Tibial artery (tissue), 4 donors: ENCODE results near the gene UBAP1L.

ENCODE experiments used
- DNase-seq, 2 donors: peaks; one replicate each; pipeline ENCODE4 v3.0.0-alpha.2; 2019
- H3K27ac ChIP-seq, 2 donors: fragments of 200-600 bp; sonication (generic) in 1 of 2; 1 replicate in 1 of 2; 2 replicates in 1 of 2; pipeline ENCODE4 v1.5.1; 2018 to 2019; ENCODE audit warnings: mild to moderate bottlenecking in 1 of 2
- H3K27me3 ChIP-seq, 2 donors: fragments of 200-600 bp; sonication (generic) in 1 of 2; one replicate each; pipeline versions ENCODE4 v1.5.1 to v1.6.0; 2016 to 2019
- H3K36me3 ChIP-seq, 3 donors: fragments of 200-600 bp; sonication (generic) in 2 of 3; one replicate each; pipeline ENCODE4 v1.5.1; 2016 to 2019; ENCODE audit warnings: mild to moderate bottlenecking in 2 of 3
- H3K4me1 ChIP-seq, 4 donors: fragments of 200-600 bp; sonication (generic) in 2 of 4; 1 replicate in 3 of 4; 2 replicates in 1 of 4; pipeline ENCODE4 v1.5.1; 2016 to 2019
- H3K4me3 ChIP-seq, 2 donors: fragments of 200-600 bp; sonication (generic) in 1 of 2; 1 replicate in 1 of 2; 2 replicates in 1 of 2; pipeline ENCODE4 v1.5.1; 2018 to 2019; ENCODE audit warnings: mild to moderate bottlenecking in 2 of 2
- H3K9me3 ChIP-seq, 3 donors: fragments of 200-600 bp; sonication (generic) in 1 of 3; one replicate each; pipeline ENCODE4 v1.5.1; 2016 to 2019
- intact Hi-C: fragments of 100-400 bp; cut with DNase I; formaldehyde crosslinking; loops from one replicate; pipeline ENCODE4 v1.15.0; 2023; ENCODE audit warnings: low total_unique reads
- TF ChIP-seq, protein P1 (sequence below), 2 experiments: fragments of 200-600 bp in 1 of 2; fragments of 450-650 bp in 1 of 2; IDR thresholded peaks; one replicate each; pipeline ENCODE4 v1.5.1; 2017 to 2019; ENCODE audit warnings: antibody characterized with exemption in 2 of 2, mild to moderate bottlenecking in 1 of 2, moderate library complexity in 1 of 2

UBAP1L gene

DNA sequence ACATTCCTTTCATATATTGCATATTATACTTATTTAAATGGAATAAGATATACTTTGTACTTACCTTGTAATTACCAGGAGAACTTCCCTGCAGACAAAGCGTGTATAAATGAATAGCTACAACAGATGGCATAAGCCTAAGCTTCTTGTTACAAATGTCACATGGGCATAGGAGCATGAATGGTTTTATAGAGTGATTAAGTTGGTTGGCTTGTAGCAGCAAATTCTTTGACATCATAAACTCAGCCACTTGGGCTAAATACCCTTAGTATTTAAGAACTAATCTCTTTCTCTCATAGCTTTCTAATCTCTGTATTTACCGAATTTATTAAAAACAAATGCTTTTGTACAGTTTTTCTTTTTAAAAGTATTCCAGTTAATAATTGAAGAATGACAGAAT lies at the start of gene UBAP1L:
TSS of gene UBAP1L (minus strand) at position 115 of the 400 bp plus-strand sequence. CDS start 8,985 bp downstream, outside the sequence.
- TF ChIP-seq, protein P1, sequence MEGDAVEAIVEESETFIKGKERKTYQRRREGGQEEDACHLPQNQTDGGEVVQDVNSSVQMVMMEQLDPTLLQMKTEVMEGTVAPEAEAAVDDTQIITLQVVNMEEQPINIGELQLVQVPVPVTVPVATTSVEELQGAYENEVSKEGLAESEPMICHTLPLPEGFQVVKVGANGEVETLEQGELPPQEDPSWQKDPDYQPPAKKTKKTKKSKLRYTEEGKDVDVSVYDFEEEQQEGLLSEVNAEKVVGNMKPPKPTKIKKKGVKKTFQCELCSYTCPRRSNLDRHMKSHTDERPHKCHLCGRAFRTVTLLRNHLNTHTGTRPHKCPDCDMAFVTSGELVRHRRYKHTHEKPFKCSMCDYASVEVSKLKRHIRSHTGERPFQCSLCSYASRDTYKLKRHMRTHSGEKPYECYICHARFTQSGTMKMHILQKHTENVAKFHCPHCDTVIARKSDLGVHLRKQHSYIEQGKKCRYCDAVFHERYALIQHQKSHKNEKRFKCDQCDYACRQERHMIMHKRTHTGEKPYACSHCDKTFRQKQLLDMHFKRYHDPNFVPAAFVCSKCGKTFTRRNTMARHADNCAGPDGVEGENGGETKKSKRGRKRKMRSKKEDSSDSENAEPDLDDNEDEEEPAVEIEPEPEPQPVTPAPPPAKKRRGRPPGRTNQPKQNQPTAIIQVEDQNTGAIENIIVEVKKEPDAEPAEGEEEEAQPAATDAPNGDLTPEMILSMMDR (IDR thresholded peaks at IDR 0.05), result no peak
- no peak within 1 kb of the TSS for H3K4me3 ChIP-seq
- no peak for DNase-seq
- H3K27ac ChIP-seq, result no peak within 1 kb of the TSS
- H3K36me3 ChIP-seq, result peaks cover 54 to 89% (median 58%) of the 10 kb centered on the region in 3 donors
- H3K4me1 ChIP-seq, result no peaks in the 10 kb centered on the region
- no peaks in the 10 kb centered on the region for H3K27me3 ChIP-seq
- no peaks in the 10 kb centered on the region for H3K9me3 ChIP-seq
- intact Hi-C loops, result no loop called here

DNA sequence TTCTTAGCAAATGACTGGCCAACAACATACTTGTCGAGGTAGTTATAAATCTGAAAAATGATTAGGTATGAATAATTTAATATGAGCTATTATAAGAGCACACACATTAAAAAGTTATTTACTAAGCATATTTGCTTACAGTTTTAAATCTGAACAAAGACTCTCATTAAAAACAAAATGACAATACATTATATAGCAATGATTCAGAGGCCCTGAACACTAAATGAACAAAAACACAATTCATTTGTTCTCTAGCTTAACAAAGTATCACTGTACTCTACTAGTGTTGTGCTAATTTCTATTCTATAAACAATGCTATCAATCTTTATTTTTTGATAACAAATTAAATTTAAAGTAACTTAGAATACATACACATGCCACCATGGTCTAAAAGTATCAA lies 49.1 kb upstream of the UBAP1L start:
- Histone ChIP-seq H3K36me3 (peaks cover 32 to 56% (median 39%) of the 10 kb centered on the region in 3 donors), H3K4me3 (no peak overlapping the region), H3K9me3 (no peaks in the 10 kb centered on the region), H3K27ac (no peak overlapping the region), H3K27me3 (no peaks in the 10 kb centered on the region), H3K4me1 (no peaks in the 10 kb centered on the region)
- no peak for DNase-seq
- TF ChIP-seq, protein P1 (IDR thresholded peaks at IDR 0.05), result no peak
- intact Hi-C loops, result no loop called here

GRCh38 chr15:65163041-65163440 lies 48.0 kb upstream of the UBAP1L start:
- Histone ChIP-seq H3K27me3 (no peaks in the 10 kb centered on the region), H3K4me3 (no peak overlapping the region), H3K27ac (no peak overlapping the region), H3K9me3 (no peaks in the 10 kb centered on the region), H3K36me3 (peaks cover 37 to 59% (median 45%) of the 10 kb centered on the region in 3 donors), H3K4me1 (no peaks in the 10 kb centered on the region)
- TF ChIP-seq, protein P1 (IDR thresholded peaks at IDR 0.05), result no peak
- intact Hi-C loops, result no loop called here
- no peak for DNase-seq

DNA sequence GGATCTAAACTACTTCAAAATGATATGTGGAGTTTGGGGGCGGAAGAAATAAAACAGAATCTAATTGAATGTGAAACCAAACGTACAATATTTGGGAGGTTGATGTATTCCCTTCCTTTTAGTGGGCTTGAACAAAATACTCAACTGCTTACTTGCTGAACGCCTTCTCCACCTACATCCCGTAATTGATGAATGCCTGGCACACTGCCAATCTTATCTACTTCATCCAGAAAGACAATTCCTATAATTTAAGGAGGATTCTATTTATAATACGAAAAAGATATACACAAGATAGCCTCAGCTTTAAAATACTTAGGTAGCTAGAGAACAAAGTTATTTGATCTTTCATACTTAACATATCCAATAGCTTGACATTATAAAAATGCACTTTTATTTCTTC lies 41.7 kb upstream of the UBAP1L start:
- Histone ChIP-seq H3K4me3 (no peak overlapping the region), H3K27ac (no peak overlapping the region), H3K9me3 (no peaks in the 10 kb centered on the region), H3K36me3 (peaks cover 63 to 77% (median 74%) of the 10 kb centered on the region in 3 donors), H3K27me3 (no peaks in the 10 kb centered on the region), H3K4me1 (no peaks in the 10 kb centered on the region)
- intact Hi-C loops, result no loop called here
- TF ChIP-seq, protein P1 (IDR thresholded peaks at IDR 0.05), result no peak
- DNase-seq, result no peak

- Histone ChIP-seq H3K27ac (no peak overlapping the region), H3K9me3 (no peaks in the 10 kb centered on the region), H3K27me3 (no peaks in the 10 kb centered on the region), H3K36me3 (peaks cover 79 to 94% (median 91%) of the 10 kb centered on the region in 3 donors), H3K4me3 (no peak overlapping the region), H3K4me1 (no peaks in the 10 kb centered on the region)
- TF ChIP-seq, protein P1 (IDR thresholded peaks at IDR 0.05), result no peak
- intact Hi-C loops, result no loop called here
- no peak for DNase-seq
These were observed 39.7 kb upstream of the UBAP1L start for GRCh38 chr15:65154720-65155119.

DNA sequence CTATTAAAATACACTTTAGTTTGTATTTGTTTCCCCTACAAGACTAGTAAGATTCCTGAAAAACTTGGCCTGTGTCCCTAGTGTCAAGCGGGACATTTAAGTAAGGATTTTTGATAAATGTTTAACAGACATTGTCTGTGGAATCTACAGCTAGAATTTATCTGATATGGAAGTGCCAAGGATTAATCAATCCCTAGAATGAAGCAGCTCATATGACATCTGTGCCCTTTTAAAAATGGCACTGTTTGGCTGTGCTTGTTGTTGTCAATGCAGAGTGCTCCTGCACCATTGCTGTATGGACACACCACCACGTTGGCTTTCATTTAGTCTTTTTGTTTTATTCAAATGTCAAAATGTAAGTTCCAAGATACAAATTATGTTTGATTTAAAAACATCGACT lies 32.9 kb upstream of the UBAP1L start:
- TF ChIP-seq, protein P1 (IDR thresholded peaks at IDR 0.05), result no peak
- H3K4me1 ChIP-seq, result no peaks in the 10 kb centered on the region
- DNase-seq, result no peak
- intact Hi-C loops, result no loop called here
- no peaks in the 10 kb centered on the region for H3K27me3 ChIP-seq
- H3K4me3 ChIP-seq, result no peak overlapping the region
- H3K27ac ChIP-seq, result no peak overlapping the region
- peaks cover 28 to 61% (median 47%) of the 10 kb centered on the region in 3 donors for H3K36me3 ChIP-seq
- H3K9me3 ChIP-seq, result no peaks in the 10 kb centered on the region
